Aorta (tissue), 5 donors: ENCODE measurements around the gene SSTR5. TPM values are rescaled to one million over a fixed set of nuclear protein-coding genes. Genes with fewer than 3 reads are reported as not detected.

ENCODE experiments used
- ATAC-seq: fragments of 200-7000 bp; cut with Tn5 transposase; one replicate; pipeline ENCODE4 v1.9.1; 2022; ENCODE audit warnings: moderate library complexity; ENCODE audit not compliant: low FRiP score
- DNase-seq, 2 donors: peaks; one replicate each; pipeline ENCODE4 v3.0.0-alpha.2; 2020
- H3K27ac ChIP-seq, 2 donors: one replicate each; pipeline ENCODE4 v1.5.1; 2013; ENCODE audit warnings: low read length in 2 of 2, mild to moderate bottlenecking in 2 of 2, moderate library complexity in 2 of 2, control low read depth in 1 of 2, inconsistent platforms in 1 of 2, low read depth in 1 of 2
- H3K27me3 ChIP-seq, 2 donors: one replicate each; pipeline ENCODE4 v1.6.1; 2013; ENCODE audit warnings: control low read depth in 1 of 2, low read length in 1 of 2, mild to moderate bottlenecking in 1 of 2, moderate library complexity in 1 of 2; ENCODE audit not compliant: insufficient read depth in 2 of 2, control insufficient read depth in 1 of 2
- H3K36me3 ChIP-seq, 2 donors: one replicate each; pipeline ENCODE4 v1.6.1; 2013; ENCODE audit warnings: control low read depth in 1 of 2, low read length in 1 of 2, mild to moderate bottlenecking in 1 of 2; ENCODE audit not compliant: insufficient read depth in 2 of 2, control insufficient read depth in 1 of 2
- H3K4me1 ChIP-seq, 2 donors: one replicate each; pipeline ENCODE4 v1.6.1; 2013; ENCODE audit warnings: low read length in 2 of 2, control low read depth in 1 of 2, mild to moderate bottlenecking in 1 of 2, moderate library complexity in 1 of 2; ENCODE audit not compliant: insufficient read depth in 2 of 2, control insufficient read depth in 1 of 2
- H3K4me3 ChIP-seq, 2 donors: one replicate each; pipeline ENCODE4 v1.5.1; 2013; ENCODE audit warnings: low read length in 2 of 2, control low read depth in 1 of 2, mild to moderate bottlenecking in 1 of 2
- H3K9me3 ChIP-seq: one replicate; pipeline ENCODE4 v1.6.1; 2013; ENCODE audit warnings: mild to moderate bottlenecking, low read length; ENCODE audit not compliant: control insufficient read depth
- WGBS, 2 donors: extraction: QIAGEN DNeasy Blood & Tissue Kit; methylation state at CpG; one replicate each; pipeline ENCODE4 v1.1.7; 2013; 5-methylcytosine and 5-hydroxymethylcytosine counted together
- intact Hi-C, 2 donors: fragments of 100-400 bp; cut with DNase I; formaldehyde crosslinking; loops; one replicate each; pipeline versions ENCODE4 v1.14.2 to v1.15.0; 2022
- polyA plus RNA-seq, 2 donors: library from polyadenylated mRNA; stranded (reverse); fragments of 200-250 nt; gene quantifications; one replicate each; pipeline ENCODE4 v1.2.3, GENCODE V29; 2013
- total RNA-seq, 2 donors: library from RNA; stranded (reverse); fragmentation: NEBNext Ultra II Directional; extraction: Animal tissue kit (Norgen Biotek cat#: 25700); gene quantifications; one replicate each; pipeline ENCODE4 v1.2.1, GENCODE V29; 2021
- donor health status: healthy with polysubstance abuse.
- donor health status: Bipolar disorder and iron deficiency.
- donor health status: DM: no; HTN: no; CAD: no.
- donor health status: DM: no; HTN: no; CAD: no.
- donor health status: DM: yes; HTN: yes; CAD: no.

SSTR5 gene
- total and polyA plus RNA-seq, 4 donors, result 0.26 to 0.75 (median 0.49) TPM; not detected in 1

- intact Hi-C loops, result no loop called here
- H3K36me3 ChIP-seq, result no peaks in the 10 kb centered on the region
- no peaks in the 10 kb centered on the region for H3K4me1 ChIP-seq
- DNase-seq, result no peak
- 73 to 77% methylated on average over 24 to 29 of the region's 29 CpGs for WGBS, 2 donors
- H3K27me3 ChIP-seq, result no peaks in the 10 kb centered on the region
- H3K9me3 ChIP-seq, result no peaks in the 10 kb centered on the region
- no peak for ATAC-seq
- H3K4me3 ChIP-seq, result no peak overlapping the region
- peak overlapping the region; percentile 28 to 91 for H3K27ac ChIP-seq
Measured at GRCh38 chr16:1094601-1095449, 22.3 kb downstream of the SSTR5 start.

DNA sequence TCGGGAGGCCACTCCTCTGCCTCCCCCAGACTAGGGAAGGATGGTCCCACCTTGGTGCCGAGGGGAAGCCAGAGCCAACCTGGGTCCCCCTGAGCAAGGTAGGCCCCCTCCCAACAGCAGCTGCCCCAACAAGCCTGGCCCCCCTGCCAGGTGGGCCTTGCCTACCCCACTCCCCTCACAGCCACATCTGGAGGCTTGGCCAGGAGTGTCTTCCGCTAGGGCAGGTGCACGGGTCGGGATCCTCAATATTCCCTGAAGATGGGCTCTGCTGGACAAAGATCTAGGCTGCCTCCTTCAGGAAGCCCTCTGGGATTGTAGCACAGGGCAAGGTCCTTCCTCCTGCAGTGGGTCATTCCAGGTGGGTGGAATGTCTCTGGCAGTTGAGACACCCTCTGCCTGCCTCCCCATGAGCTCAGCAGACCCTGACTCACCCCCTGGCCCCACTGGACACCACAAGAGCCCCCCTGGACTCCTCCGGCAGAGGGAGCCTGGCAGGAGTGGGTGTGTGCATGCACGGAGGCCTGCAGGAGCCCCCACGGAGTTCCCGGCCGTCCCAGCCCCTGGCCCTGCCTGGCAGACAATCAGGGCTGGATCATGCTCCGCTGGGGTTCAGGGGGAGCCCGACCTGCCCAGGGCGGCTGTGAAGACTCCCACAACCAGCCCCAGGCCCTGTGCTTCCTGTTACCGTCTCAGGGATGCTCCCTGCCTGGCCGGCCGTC, 23.1 kb downstream of the SSTR5 start:
- DNase-seq (no peak), ATAC-seq (peak; percentile 0)
- no peaks in the 10 kb centered on the region for H3K4me1 ChIP-seq
- no peak overlapping the region for H3K4me3 ChIP-seq
- peak overlapping the region; percentile 28 to 91 for H3K27ac ChIP-seq
- 33 to 34% methylated on average over 16 of the region's 16 CpGs for WGBS, 2 donors
- H3K36me3 ChIP-seq, result no peaks in the 10 kb centered on the region
- H3K27me3 ChIP-seq, result no peaks in the 10 kb centered on the region
- H3K9me3 ChIP-seq, result no peaks in the 10 kb centered on the region
- intact Hi-C loops, result no loop called here

DNA sequence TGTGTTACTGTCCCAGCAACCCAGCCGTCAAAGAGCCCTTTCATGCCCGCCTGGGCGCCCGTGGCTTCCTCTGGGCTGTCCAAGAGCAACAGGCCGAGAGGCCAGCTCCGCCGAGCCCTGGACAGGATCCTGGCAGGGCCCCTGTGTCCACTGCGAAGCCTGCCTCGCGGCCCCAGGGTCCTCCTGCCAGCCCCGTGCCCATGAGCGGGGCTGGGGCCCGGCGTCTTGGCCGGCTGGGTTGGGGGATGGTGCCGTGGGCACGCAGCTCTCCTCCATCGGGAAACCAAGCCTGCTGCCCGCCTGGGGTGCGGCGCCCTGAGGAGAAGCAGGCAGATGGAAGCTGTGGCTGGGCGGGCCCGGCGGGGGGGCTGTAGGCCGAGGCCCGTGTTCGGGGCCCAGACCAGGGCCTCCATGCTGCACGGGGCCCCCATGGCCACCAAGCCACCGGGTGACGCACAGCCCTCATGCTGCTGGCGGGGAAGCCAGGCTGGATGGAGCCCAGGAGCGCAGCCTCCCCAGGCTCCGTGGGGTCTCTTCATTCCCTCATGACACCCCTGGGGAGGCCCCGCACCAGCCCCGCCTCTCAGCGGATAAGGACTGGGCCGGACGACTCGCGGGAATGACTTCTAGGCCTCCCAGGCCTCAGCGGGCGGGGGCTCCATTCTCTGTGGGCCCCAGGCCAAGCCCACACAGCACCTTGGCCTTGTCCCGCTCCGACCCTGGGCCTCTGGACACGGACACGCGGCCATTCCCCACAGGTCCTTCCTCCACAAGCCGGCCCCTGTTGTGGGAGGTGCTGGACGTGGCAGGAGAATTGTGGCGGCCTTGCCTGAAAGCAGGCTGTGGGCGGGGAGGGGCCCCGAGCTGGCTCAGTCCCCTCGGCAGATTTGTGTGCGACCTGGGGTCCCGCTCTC, 23.9 kb downstream of the SSTR5 start, which contains the start of gene C1QTNF8:
TSS of gene C1QTNF8 (minus strand) at position 76 of the 914 bp plus-strand sequence. CDS start 1,322 bp downstream, outside the sequence.
- WGBS, 2 donors, result 9 to 11% methylated on average over 46 to 55 of the region's 55 CpGs
- ATAC-seq, result peak; percentile 64
- Histone ChIP-seq H3K4me1 (no peaks in the 10 kb centered on the region), H3K9me3 (no peaks in the 10 kb centered on the region), H3K27ac (peak within 1 kb of the TSS; percentile 54 to 91), H3K4me3 (no peak within 1 kb of the TSS), H3K36me3 (no peaks in the 10 kb centered on the region), H3K27me3 (no peaks in the 10 kb centered on the region)
- DNase-seq, result peak; percentile 76 to 89
- intact Hi-C loops, result loop anchor here in 1 of 2 donors (1.0 kb wide), 1 partner anchor 18 kb away; no protein-coding TSS in a partner anchor

DNA sequence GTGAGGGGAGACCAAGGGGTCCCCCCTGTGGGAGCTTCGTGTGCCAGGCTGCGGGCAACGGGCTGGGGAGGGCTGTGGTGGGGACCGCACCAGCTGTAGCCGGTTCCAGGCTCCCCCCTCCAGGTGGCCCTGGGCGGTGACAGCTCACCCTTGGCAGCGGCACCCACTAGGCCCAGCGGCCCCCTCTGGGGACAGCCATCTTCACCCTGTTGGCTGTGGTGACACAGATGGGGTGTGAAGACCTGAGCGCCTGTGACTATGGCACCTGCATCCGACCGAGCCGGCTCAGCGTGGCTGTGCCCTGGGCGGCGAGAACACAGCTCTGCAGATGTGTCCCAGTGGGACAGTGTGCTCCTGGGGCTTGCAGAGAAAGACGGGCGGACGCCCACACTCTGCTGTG, 24.6 kb downstream of the SSTR5 start:
- intact Hi-C loops, result loop anchor here in 1 of 2 donors (1.0 kb wide), 1 partner anchor 19 kb away; no protein-coding TSS in a partner anchor
- H3K27ac ChIP-seq, result peak overlapping the region; percentile 54 to 91
- WGBS, 2 donors, result 24 to 37% methylated on average over 17 to 18 of the region's 18 CpGs

GRCh38 chr16:1097800-1098199, 25.3 kb downstream of the SSTR5 start:
- Histone ChIP-seq H3K27ac (peak overlapping the region in 1 of 2 donors; percentile 91), H3K4me3 (no peak overlapping the region), H3K36me3 (no peaks in the 10 kb centered on the region), H3K27me3 (no peaks in the 10 kb centered on the region), H3K9me3 (no peaks in the 10 kb centered on the region), H3K4me1 (no peaks in the 10 kb centered on the region)
- DNase-seq (peak; percentile 92 to 96), ATAC-seq (peak; percentile 79)
- WGBS, 2 donors, result 7 to 8% methylated on average over 19 to 23 of the region's 23 CpGs
- intact Hi-C loops, result loop anchor here in 1 of 2 donors (1.0 kb wide), 1 partner anchor 19 kb away; no protein-coding TSS in a partner anchor

More for the DNA sequence above, 24.6 kb downstream of the SSTR5 start:
- DNase-seq (no peak), ATAC-seq (no peak)
- Histone ChIP-seq H3K4me1 (no peaks in the 10 kb centered on the region), H3K9me3 (no peaks in the 10 kb centered on the region), H3K4me3 (no peak overlapping the region), H3K36me3 (no peaks in the 10 kb centered on the region), H3K27me3 (no peaks in the 10 kb centered on the region)

DNA sequence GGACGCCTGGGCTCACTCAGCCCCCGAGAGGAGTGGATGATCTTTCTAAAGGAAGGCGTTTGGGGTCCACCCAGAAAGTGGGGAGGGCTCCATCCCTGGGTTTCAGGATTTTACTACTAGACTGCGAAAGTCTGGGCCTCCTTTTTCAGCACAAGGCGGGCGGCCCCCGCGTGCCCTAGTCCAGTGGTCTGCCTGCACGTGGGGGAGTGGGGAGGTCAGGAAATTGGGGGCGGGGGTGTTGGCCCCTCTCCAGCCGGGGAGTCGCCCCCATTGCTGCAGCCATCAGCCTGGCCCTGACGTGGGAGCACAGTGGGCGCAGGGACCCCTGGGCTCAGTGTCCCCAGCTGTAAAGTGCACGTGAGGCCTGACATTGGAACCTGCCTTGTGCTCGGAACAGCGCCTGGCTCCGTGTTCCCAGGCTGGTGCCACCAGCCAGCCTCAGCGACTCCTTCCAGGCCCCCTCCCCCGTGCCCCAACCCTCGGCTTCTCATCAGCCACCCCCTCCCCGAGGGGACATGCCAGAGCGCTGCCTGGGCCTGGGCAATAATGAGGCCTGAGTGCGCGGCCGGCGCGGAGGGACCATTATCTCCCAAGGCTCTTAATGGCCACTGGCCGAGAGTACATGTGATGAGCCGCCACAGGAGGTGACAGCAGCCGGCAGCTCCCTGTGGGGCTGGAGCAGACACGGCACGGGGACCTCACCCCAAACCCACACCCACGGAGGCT, 25.9 kb downstream of the SSTR5 start:
- WGBS, 2 donors, result 34% methylated on average over 34 of the region's 34 CpGs
- ATAC-seq (no peak), DNase-seq (no peak)
- H3K9me3 ChIP-seq, result no peaks in the 10 kb centered on the region
- no peaks in the 10 kb centered on the region for H3K27me3 ChIP-seq
- intact Hi-C loops, result no loop called here
- no peaks in the 10 kb centered on the region for H3K36me3 ChIP-seq
- H3K4me3 ChIP-seq, result no peak overlapping the region
- peak overlapping the region in 1 of 2 donors; percentile 27 for H3K27ac ChIP-seq
- no peaks in the 10 kb centered on the region for H3K4me1 ChIP-seq

- no peak for DNase-seq
- Histone ChIP-seq H3K9me3 (no peaks in the 10 kb centered on the region), H3K27me3 (no peaks in the 10 kb centered on the region), H3K36me3 (no peaks in the 10 kb centered on the region), H3K27ac (no peak overlapping the region), H3K4me1 (no peaks in the 10 kb centered on the region), H3K4me3 (no peak overlapping the region)
- ATAC-seq, result no peak
- 85 to 86% methylated on average over 35 of the region's 35 CpGs for WGBS, 2 donors
- intact Hi-C loops, result no loop called here
Measured at GRCh38 chr16:1099189-1100083, 26.9 kb downstream of the SSTR5 start.
